ENCODE results near the gene AGO3. TPM values are rescaled to one million over a fixed set of nuclear protein-coding genes. Genes with fewer than 3 reads are reported as not detected.

AGO3 gene
- total RNA-seq (10 to 100 TPM; 27.2 to 49.2 (median 39.4) TPM), polyA plus RNA-seq (10 to 100 TPM; 11.8 to 19.3 TPM), total RNA-seq (94.8 reads per million, percentile 84 among the genes with 10 or more reads in this experiment)

DNA sequence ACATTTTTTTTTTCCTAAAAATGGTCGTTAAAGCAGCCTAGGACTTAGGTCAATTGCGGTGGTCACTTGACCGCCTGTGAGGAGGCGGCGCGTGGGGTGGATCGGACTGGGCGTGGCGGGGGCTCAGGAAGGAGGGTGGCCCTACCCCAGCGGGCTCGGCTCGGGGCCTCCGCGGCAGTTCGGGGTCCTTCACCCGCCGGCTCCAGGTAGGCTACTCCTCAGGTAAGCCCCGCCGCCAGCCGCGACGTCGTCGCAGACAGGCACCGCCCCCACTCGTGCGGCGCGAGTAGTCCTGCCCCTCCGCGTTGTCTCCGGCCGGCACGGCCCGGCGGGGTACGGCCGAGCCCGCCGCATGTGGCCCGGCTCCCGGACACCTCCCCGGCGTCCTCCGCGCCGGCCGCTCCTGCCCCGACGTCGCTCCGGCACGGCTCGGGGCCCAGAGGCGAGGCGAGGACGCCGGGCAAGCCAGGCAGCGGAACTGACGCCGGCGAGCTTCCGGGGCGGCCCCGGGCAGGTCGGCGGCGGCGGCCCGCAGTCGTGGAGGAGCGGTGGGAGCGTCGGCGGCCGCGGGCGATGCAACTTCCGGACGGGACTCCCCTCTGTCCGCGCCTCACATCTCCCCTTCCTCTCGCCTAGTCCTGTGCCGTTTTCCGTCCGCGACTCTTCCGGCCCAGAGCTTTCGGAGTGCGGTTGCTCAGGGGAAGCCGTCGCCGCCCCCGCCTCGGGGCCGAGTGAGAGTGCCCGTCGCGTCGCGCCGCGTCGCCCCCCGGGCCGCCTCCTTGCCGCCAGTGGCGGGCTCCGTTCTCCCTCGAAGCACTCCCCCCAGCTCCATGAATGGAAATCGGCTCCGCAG lies at the start of gene AGO3:
AGO3 (plus strand) TSS at position 513 of the 853 bp plus-strand sequence; CDS start at position 835, 322 bp downstream.
- H3K27ac Mint-ChIP-seq = peak within 1 kb of the TSS; percentile 94 to 98 (median 96)
- peaks cover 0 to 1% (median 0%) of the 10 kb centered on the region in 11 donors for H3K9me3 Mint-ChIP-seq

DNA sequence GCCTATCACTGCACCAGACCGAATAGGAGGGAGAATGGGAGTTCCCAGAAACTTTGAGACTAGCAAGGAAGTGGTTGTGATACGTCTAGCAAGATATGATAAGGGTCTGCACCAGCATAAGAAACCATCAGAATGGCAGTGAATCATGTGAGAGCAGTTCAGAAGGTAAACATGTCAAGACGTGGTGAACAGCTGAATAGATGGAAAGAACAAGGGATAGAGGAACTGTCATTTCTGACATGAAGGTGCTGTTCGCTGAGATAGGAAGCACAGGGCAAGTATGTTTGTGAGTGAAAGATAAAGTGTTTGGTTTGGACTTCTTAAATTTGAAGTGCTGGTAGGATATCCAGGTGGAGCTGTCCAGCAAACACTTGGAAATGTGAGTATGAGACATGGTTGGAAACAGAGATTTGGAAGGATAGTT lies 49.0 kb upstream of the AGO3 start:
- no peak for DNase-seq

More for the DNA sequence above, at the start of gene AGO3:
- Histone ChIP-seq H3K9me3 (ENCODE audit: control insufficient read depth in 2 of 3, low read length in 3 of 3) (no peaks in the 10 kb centered on the region), H3K4me3 (ENCODE audit: low read length) (peak within 1 kb of the TSS; percentile 93), H3K36me3 (ENCODE audit: control insufficient read depth in 2 of 3, insufficient read depth in 3 of 3, low read length in 3 of 3) (no peaks in the 10 kb centered on the region), H3K4me1 (ENCODE audit: control insufficient read depth in 2 of 2, insufficient read depth in 2 of 2, low read length in 2 of 2) (peaks cover 21 to 22% of the 10 kb centered on the region in 2 donors), H3K27ac (ENCODE audit: low read depth, low read length) (peak within 1 kb of the TSS; percentile 95), H3K27me3 (ENCODE audit: control insufficient read depth in 2 of 2, insufficient read depth in 2 of 2, low read length in 2 of 2) (no peaks in the 10 kb centered on the region)
- intact Hi-C loops (cut with micrococcal nuclease) = loop anchor here (1.0 to 10.0 kb wide), 11 partner anchors 11 to 534 kb away; partner anchors contain the start of genes ADPRS (in 2 of the 2), AGO1 (in 2 of the 2), THRAP3 (in 2 of the 2) and KIAA0319L (in 1 of the 2)
- ATAC-seq (peak; percentile 91), DNase-seq (peak; percentile 79 to 90 (median 86))
- peaks cover 0 to 2% (median 0%) of the 10 kb centered on the region in 5 donors for H3K36me3 Mint-ChIP-seq
- no peaks in the 10 kb centered on the region for H3K27me3 Mint-ChIP-seq
- peaks cover 14 to 46% (median 44%) of the 10 kb centered on the region in 7 donors for H3K4me1 Mint-ChIP-seq
- H3K4me3 Mint-ChIP-seq = peak within 1 kb of the TSS; percentile 84 to 97 (median 92)
- CTCF ChIA-PET = interaction anchor here (0.5 to 1.1 kb wide), 4 partner anchors 11 to 1919 kb away, joined by 3 to 4 read pairs (median 4); partner anchors contain the start of gene AGO1
- POLR2A ChIA-PET = interaction anchor here (0.6 to 2.2 kb wide), 11 partner anchors 8 to 1543 kb away, joined by 3 to 8 read pairs (median 3); partner anchors contain the start of genes AGO1 and THRAP3

DNA sequence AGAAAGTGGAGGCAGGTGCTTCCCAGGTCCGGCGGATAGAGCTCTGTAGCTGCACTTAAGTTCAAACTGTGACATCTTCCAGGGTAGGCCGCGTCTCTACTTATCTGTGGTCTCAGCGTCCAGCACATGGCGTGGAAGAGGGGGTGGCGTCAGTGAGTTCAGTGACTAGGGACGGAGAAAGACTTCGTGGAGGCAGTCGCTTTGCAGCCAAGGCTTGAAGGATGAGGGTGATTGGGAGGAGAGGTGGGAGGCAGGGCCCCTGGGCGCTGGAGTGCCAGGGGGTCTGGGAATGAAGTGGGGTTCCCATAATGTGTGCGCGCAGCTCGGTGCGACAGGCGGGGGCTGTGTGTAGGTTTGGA lies 48.3 kb upstream of the AGO3 start:
- Mint-ChIP-seq H3K27me3 (peaks cover 0 to 4% (median 0%) of the 10 kb centered on the region in 5 donors), H3K27ac (peak overlapping the region; percentile 5 to 88 (median 70)), H3K4me1 (peaks cover 34 to 51% (median 48%) of the 10 kb centered on the region in 7 donors), H3K9me3 (peaks cover 0 to under 1% (median 0%) of the 10 kb centered on the region in 11 donors), H3K4me3 (peak overlapping the region; percentile 57 to 98 (median 76)), H3K36me3 (no peaks in the 10 kb centered on the region)
- intact Hi-C loops (cut with micrococcal nuclease) = loop anchor here (2.0 to 10.0 kb wide), 2 partner anchors 108 to 112 kb away; no protein-coding TSS in a partner anchor
- POLR2A ChIA-PET = interaction anchor here (1.0 to 2.0 kb wide), 2 partner anchors 48 to 325 kb away, joined by 4 to 8 read pairs; partner anchors contain the start of genes AGO3, KIAA0319L and NCDN
- Histone ChIP-seq H3K9me3 (ENCODE audit: control insufficient read depth in 2 of 3, low read length in 3 of 3) (no peaks in the 10 kb centered on the region), H3K27ac (ENCODE audit: low read depth, low read length) (peak overlapping the region; percentile 39), H3K4me3 (ENCODE audit: low read length) (peak overlapping the region; percentile 100), H3K4me1 (ENCODE audit: control insufficient read depth in 2 of 2, insufficient read depth in 2 of 2, low read length in 2 of 2) (peaks cover 9 to 24% of the 10 kb centered on the region in 2 donors), H3K36me3 (ENCODE audit: control insufficient read depth in 2 of 3, insufficient read depth in 3 of 3, low read length in 3 of 3) (peaks cover 0 to 6% (median 0%) of the 10 kb centered on the region in 3 experiments), H3K27me3 (ENCODE audit: control insufficient read depth in 2 of 2, insufficient read depth in 2 of 2, low read length in 2 of 2) (no peaks in the 10 kb centered on the region)
- DNase-seq (no peak), ATAC-seq (no peak)
- CTCF ChIA-PET = interaction anchor here (0.6 to 1.2 kb wide), 5 partner anchors 17 to 431 kb away, joined by 3 to 4 read pairs (median 4); partner anchors contain the start of gene AGO3

More for the DNA sequence above, 49.0 kb upstream of the AGO3 start:
- peak overlapping the region; percentile 57 to 98 (median 76) for H3K4me3 Mint-ChIP-seq
- H3K9me3 Mint-ChIP-seq = no peaks in the 10 kb centered on the region
- no peak overlapping the region for H3K4me3 ChIP-seq (ENCODE audit: low read length)
- H3K27ac Mint-ChIP-seq = peak overlapping the region in 6 of 9 donors; percentile 5 to 70 (median 28)
- peaks cover 0 to 6% (median 0%) of the 10 kb centered on the region in 3 experiments for H3K36me3 ChIP-seq (ENCODE audit: control insufficient read depth in 2 of 3, insufficient read depth in 3 of 3, low read length in 3 of 3)
- ChIA-PET POLR2A (no interaction called here), CTCF (interaction anchor here (0.6 to 1.2 kb wide), 5 partner anchors 9 to 430 kb away, joined by 3 to 4 read pairs (median 4); partner anchors contain the start of gene AGO3)
- no peaks in the 10 kb centered on the region for H3K36me3 Mint-ChIP-seq
- no peak for ATAC-seq
- H3K27me3 Mint-ChIP-seq = peaks cover 0 to 4% (median 0%) of the 10 kb centered on the region in 5 donors
- no peaks in the 10 kb centered on the region for H3K9me3 ChIP-seq (ENCODE audit: control insufficient read depth in 2 of 3, low read length in 3 of 3)
- peaks cover 27 to 44% (median 41%) of the 10 kb centered on the region in 7 donors for H3K4me1 Mint-ChIP-seq
- no peaks in the 10 kb centered on the region for H3K27me3 ChIP-seq (ENCODE audit: control insufficient read depth in 2 of 2, insufficient read depth in 2 of 2, low read length in 2 of 2)
- no peak overlapping the region for H3K27ac ChIP-seq (ENCODE audit: low read depth, low read length)
- H3K4me1 ChIP-seq (ENCODE audit: control insufficient read depth in 2 of 2, insufficient read depth in 2 of 2, low read length in 2 of 2) = peaks cover 9 to 24% of the 10 kb centered on the region in 2 donors
- intact Hi-C loops (cut with micrococcal nuclease) = loop anchor here (2.0 to 10.0 kb wide), 2 partner anchors 107 to 111 kb away; no protein-coding TSS in a partner anchor

DNA sequence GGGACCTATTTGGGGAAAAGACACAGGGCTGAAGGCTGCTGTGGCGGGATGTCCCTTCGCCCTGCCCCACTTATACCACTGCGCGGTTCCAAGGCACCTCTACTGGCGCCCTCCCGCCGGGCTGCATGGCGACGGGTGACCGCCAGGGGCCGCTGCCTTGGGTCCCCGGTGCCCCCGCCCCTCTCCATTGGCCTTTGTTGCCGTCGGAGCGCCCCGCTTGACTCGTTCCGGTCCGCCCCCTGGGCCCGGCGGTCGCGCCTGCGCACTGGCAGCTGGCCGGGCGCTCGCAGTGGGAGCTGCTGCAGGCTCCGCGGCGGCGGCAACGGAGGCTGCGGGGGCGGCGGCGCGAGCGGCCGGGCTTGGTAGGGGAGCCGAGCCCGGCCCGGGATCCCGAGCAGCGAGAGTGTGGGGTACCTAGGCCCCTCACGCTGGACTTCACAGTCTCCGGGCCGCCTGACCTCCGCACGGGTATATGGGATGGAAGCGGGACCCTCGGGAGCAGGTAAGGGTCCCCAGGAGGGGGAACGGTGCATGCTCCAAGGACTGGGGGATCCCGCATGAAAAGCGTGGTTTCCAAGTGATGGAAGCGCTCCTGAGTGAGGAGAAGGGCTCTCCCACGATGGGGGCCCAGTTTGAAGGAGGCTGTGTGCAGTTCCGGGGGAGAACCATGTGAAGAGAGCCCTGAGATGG lies 47.8 kb upstream of the AGO3 start, which contains the start of gene AGO1:
AGO1 (plus strand) TSS at position 265 of the 690 bp plus-strand sequence; CDS start at position 478, 213 bp downstream.
- Histone ChIP-seq H3K27ac (ENCODE audit: low read depth, low read length) (peak within 1 kb of the TSS; percentile 79), H3K27me3 (ENCODE audit: control insufficient read depth in 2 of 2, insufficient read depth in 2 of 2, low read length in 2 of 2) (no peaks in the 10 kb centered on the region), H3K4me1 (ENCODE audit: control insufficient read depth in 2 of 2, insufficient read depth in 2 of 2, low read length in 2 of 2) (peaks cover 9 to 24% of the 10 kb centered on the region in 2 donors), H3K4me3 (ENCODE audit: low read length) (peak within 1 kb of the TSS; percentile 100), H3K9me3 (ENCODE audit: control insufficient read depth in 2 of 3, low read length in 3 of 3) (no peaks in the 10 kb centered on the region), H3K36me3 (ENCODE audit: control insufficient read depth in 2 of 3, insufficient read depth in 3 of 3, low read length in 3 of 3) (peaks cover 0 to 6% (median 0%) of the 10 kb centered on the region in 3 experiments)
- Mint-ChIP-seq H3K4me3 (peak within 1 kb of the TSS; percentile 90 to 98 (median 94)), H3K36me3 (no peaks in the 10 kb centered on the region), H3K4me1 (peaks cover 37 to 55% (median 51%) of the 10 kb centered on the region in 7 donors), H3K27me3 (peaks cover 0 to 4% (median 0%) of the 10 kb centered on the region in 5 donors), H3K9me3 (peaks cover 0 to 3% (median 0%) of the 10 kb centered on the region in 11 donors), H3K27ac (peak within 1 kb of the TSS; percentile 72 to 92 (median 84))
- ATAC-seq = peak; percentile 100
- CTCF ChIA-PET = interaction anchor here (0.6 to 1.2 kb wide), 6 partner anchors 11 to 431 kb away, joined by 3 to 4 read pairs (median 4); partner anchors contain the start of gene AGO3
- POLR2A ChIA-PET = interaction anchor here (0.5 to 2.0 kb wide), 5 partner anchors 17 to 326 kb away, joined by 3 to 8 read pairs (median 4); partner anchors contain the start of genes AGO3, KIAA0319L and NCDN
- DNase-seq = peak; percentile 94 to 99 (median 97)
- intact Hi-C loops (cut with micrococcal nuclease) = loop anchor here (1.0 to 10.0 kb wide), 8 partner anchors 48 to 690 kb away; partner anchors contain the start of genes AGO3 (in 2 of the 2), ADPRS (in 1 of the 2), SFPQ (in 1 of the 2) and THRAP3 (in 1 of the 2)

DNA sequence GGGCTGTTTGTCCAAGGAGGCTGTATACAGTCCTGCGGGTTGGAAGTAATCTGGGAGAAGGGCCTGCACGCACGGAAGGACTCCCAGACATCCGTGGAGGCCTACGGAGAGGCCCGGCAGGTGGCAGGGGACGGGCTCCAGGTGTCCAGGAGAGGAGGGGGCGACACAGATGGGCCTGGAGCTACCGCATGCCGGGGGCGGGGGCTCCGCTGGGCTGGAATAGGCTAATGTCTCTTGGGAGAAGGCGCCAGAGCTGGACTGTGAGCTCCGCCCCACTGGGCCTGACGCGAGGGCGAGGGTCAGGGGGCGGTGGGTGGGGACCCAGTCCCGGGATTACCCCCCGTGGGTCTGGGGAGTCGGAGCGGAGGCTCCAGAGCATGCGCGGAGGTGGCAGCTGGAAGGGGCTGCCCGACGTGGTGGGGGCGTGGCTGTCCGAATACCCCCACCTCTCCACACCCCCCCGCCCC lies 47.2 kb upstream of the AGO3 start:
- Mint-ChIP-seq H3K27ac (peak overlapping the region; percentile 72 to 86 (median 84)), H3K27me3 (peaks cover 0 to 4% (median 0%) of the 10 kb centered on the region in 5 donors), H3K4me1 (peaks cover 40 to 55% (median 51%) of the 10 kb centered on the region in 7 donors), H3K9me3 (peaks cover 0 to 3% (median 0%) of the 10 kb centered on the region in 11 donors), H3K4me3 (peak overlapping the region; percentile 90 to 98 (median 94)), H3K36me3 (peaks cover 0 to 3% (median 1%) of the 10 kb centered on the region in 5 donors)
- peak overlapping the region; percentile 100 for H3K4me3 ChIP-seq (ENCODE audit: low read length)
- H3K27me3 ChIP-seq (ENCODE audit: control insufficient read depth in 2 of 2, insufficient read depth in 2 of 2, low read length in 2 of 2) = no peaks in the 10 kb centered on the region
- H3K9me3 ChIP-seq (ENCODE audit: control insufficient read depth in 2 of 3, low read length in 3 of 3) = no peaks in the 10 kb centered on the region
- intact Hi-C loops (cut with micrococcal nuclease) = loop anchor here (1.0 to 10.0 kb wide), 8 partner anchors 48 to 690 kb away; partner anchors contain the start of genes AGO3 (in 2 of the 2), ADPRS (in 1 of the 2), SFPQ (in 1 of the 2) and THRAP3 (in 1 of the 2)
- peak overlapping the region; percentile 79 for H3K27ac ChIP-seq (ENCODE audit: low read depth, low read length)
- ChIA-PET CTCF (interaction anchor here (0.6 to 0.7 kb wide), 4 partner anchors 11 to 47 kb away, joined by 3 to 4 read pairs (median 3); partner anchors contain the start of gene AGO3), POLR2A (interaction anchor here (0.5 to 2.0 kb wide), 4 partner anchors 16 to 52 kb away, joined by 3 to 8 read pairs (median 4); partner anchors contain the start of gene AGO3)
- H3K4me1 ChIP-seq (ENCODE audit: control insufficient read depth in 2 of 2, insufficient read depth in 2 of 2, low read length in 2 of 2) = peaks cover 9 to 24% of the 10 kb centered on the region in 2 donors
- ATAC-seq (no peak), DNase-seq (peak in 7 of 9 donors; percentile 7 to 66 (median 21))
- peaks cover 0 to 10% (median 0%) of the 10 kb centered on the region in 3 experiments for H3K36me3 ChIP-seq (ENCODE audit: control insufficient read depth in 2 of 3, insufficient read depth in 3 of 3, low read length in 3 of 3)

Data from naive thymus-derived CD4-positive, alpha-beta T cell (primary cell).